Sigmoid colon (tissue), 4 donors: ENCODE results near the gene SUGP1.

Source experiments
- CTCF ChIP-seq, 4 experiments: fragments of 450-650 bp in 3 of 4; fragments of 200-600 bp in 1 of 4; IDR thresholded peaks; one replicate each; pipeline ENCODE4 v1.5.1; 2016 to 2019; ENCODE audit warnings: antibody characterized with exemption in 4 of 4, mild to moderate bottlenecking in 3 of 4, moderate library complexity in 2 of 4
- POLR2A ChIP-seq, 2 donors: fragments of 450-650 bp; IDR thresholded peaks; one replicate each; pipeline ENCODE4 v1.6.1; 2016; ENCODE audit warnings: antibody characterized with exemption in 2 of 2, mild to moderate bottlenecking in 2 of 2, moderate library complexity in 2 of 2
- POLR2AphosphoS5 ChIP-seq, 4 donors: sonication (generic); formaldehyde crosslinking; IDR thresholded peaks; one replicate each; pipeline ENCODE4 v1.6.1; 2017; ENCODE audit warnings: antibody characterized with exemption in 4 of 4

GRCh38 chr19:19268453-19269385 lies 51.6 kb downstream of the SUGP1 start:
- TF ChIP-seq CTCF (IDR thresholded peaks at IDR 0.05) = no peak
- TF ChIP-seq POLR2AphosphoS5 (IDR thresholded peaks at IDR 0.05) = no peak
- no peak for TF ChIP-seq POLR2A (IDR thresholded peaks at IDR 0.05)
